HG03066 (cell line): Measurements from ENCODE around the gene PRKAR1B.

ENCODE experiments used
- ATAC-seq: cut with Tn5 transposase; IDR thresholded peaks from one replicate; pipeline ENCODE4 v1.9.1; 2021; ENCODE audit warnings: low read depth; ENCODE audit not compliant: unreplicated experiment

The PRKAR1B gene

GRCh38 chr7:741850-742249 is 14.8 kb upstream of the PRKAR1B start:
- ATAC-seq = no peak

DNA sequence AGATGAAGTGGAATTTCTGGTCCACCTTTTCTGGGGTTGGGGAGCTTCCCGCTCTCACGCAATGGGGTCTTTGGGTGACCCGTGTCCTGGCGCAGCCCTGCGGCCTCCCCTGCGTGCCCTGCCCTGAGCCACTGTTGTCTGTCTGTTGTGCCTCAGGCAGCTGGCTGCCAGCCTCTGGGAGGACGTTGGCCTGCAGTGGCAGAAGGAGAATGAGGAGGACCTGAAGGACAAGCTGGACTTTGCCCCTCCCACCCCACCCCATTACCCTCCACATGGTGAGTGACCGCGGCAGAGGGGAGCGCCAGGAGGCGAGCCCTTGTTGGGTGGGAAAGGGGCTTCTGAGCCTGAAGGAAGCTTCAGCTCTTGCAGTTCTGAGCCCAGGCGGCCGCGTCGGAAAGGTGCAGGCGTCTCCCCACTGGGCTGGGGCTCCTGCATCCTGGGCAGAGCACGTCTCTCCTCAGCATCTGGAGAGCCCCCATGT is 14.2 kb upstream of the PRKAR1B start:
- no peak for ATAC-seq

- ATAC-seq = no peak
These were observed 13.2 kb upstream of the PRKAR1B start for GRCh38 chr7:739983-740942.

DNA sequence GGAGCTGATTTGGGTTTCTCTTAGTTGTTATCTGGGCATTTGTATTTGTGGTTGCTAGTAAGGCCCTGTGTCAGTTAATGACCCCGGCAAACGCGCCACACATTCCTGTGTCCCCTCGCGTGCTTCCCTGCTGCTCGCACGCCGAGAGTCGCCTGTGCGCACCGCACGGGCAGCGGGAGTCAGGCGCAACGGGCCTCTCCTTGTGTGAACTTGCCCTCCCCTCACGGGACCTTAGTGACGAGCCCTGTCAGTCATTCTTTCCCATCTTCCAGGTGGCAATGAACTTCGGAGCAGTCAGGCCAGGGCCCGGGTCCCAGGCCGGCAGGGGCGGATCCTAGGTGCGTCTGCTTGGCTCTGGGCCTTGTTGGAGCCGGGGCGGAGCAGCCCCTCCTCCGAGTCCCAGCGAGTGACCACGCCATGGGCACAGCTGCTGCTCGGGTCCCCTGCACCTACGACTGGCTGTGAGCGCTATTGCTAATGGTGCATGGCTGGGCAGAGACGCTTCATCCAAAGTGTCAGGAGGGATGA is 12.4 kb upstream of the PRKAR1B start:
- no peak for ATAC-seq

GRCh38 chr7:738723-739454 is 11.8 kb upstream of the PRKAR1B start:
- no peak for ATAC-seq

- ATAC-seq = no peak
These were observed 11.2 kb upstream of the PRKAR1B start for GRCh38 chr7:738241-738640.

DNA sequence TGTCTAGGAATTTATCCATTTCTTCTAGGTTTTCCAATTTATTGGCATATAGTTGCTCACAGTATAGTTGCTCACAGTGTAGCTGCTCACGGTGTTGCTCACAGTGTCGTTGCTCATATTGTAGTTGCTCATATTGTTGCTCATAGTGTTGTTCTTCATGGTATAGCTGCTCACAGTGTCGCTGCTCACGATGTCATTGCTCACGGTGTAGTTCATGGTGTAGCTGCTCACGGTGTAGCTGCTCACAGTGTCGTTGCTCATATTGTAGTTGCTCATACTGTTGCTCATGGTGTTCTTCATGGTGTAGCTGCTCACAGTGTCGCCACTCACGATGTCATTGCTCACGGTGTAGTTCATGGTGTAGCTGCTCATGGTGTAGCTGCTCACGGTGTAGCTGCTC is 7.7 kb upstream of the PRKAR1B start:
- no peak for ATAC-seq

DNA sequence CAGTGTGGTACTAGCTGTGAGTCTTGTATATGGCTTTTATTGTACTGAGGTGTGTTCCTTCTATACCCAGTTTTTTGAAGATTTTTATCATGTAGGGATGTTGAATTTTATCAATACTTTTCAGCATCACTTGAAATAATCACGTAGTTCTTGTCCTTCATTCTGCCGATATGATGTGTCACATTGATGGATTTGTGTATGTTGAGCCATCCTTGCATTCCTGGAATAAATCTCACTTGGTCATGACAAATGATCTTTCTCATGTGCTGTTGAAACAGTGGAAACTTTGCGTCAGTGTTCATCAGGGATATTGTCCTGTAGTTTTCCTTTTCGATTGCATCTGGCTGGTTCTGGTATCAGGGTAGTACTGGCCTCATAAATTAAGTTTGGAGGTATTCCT is 7.1 kb upstream of the PRKAR1B start:
- ATAC-seq = no peak

DNA sequence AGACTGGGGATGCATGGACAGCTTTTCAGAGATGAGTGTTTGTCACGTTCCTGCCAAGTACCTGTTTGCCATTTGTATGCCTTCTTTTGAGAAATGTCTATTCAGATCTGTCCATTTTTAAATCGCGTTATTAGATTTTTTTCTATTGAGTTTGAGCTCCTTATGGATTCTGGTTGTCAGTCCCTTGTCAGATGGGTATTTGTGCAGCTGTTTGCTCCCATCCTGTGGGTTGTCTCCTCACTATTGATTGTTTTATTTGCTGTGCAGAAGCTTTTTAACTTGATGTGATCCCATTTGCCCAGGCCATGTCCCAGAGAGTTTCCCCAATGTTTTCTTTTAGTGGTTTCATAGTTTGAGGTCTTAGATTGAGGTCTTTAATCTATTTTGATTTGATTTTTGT is 5.5 kb upstream of the PRKAR1B start:
- no peak for ATAC-seq

DNA sequence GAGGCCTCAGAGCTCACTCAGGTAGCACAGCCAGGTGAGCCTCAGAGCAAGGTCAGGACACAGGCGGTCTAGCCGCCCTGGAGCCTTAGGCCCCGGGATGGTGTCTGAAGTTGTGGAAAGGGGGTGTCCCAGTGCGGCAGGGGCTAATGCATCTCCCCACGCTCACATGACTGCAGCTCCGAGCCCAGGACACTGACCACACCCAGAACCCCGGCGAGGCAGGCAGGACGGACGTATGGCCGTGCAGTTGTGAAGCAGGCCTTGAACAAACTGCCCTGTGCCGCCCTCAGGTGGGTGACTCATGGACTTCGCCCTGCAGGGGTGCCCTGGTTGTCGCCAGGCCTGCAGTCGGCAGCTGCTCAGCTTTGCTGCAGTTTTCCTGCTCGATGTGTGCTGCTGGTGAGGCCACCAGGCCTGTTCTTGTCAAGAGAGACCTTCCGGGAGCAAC is 5.0 kb upstream of the PRKAR1B start:
- no peak for ATAC-seq

DNA sequence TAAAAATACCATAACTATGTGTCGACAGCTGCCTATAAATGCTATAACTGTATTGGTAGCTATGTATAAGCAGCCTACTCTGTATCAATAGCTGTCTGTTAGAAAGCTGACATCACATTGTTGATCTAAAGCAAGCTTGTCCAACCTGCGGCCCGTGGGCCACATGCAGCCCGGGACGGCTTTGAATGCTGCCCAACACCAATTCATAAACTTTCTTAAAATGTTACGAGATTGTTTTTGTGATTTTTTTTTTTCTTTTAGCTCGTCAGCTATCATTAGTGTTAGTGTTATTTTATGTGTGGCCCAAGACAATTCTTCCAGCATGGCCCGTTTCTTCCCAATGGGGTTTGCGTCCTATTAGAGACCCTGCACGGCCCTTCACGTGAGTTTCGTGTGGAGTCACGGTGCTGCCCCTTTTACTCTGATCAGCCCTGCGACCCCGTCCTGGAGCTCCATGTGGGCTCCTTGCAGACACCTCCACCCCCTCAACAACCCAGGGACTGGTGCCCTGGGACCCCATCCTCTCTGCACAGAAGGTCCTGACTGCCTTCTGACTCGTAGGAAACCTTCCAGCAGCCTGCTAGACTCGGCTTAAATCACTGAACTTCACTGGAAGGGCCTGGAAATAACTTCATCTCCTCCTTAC is 4.5 kb upstream of the PRKAR1B start:
- no peak for ATAC-seq

GRCh38 chr7:730501-731439 is 3.7 kb upstream of the PRKAR1B start:
- no peak for ATAC-seq

- no peak for ATAC-seq
These were observed 2.3 kb upstream of the PRKAR1B start for GRCh38 chr7:729140-730000.

DNA sequence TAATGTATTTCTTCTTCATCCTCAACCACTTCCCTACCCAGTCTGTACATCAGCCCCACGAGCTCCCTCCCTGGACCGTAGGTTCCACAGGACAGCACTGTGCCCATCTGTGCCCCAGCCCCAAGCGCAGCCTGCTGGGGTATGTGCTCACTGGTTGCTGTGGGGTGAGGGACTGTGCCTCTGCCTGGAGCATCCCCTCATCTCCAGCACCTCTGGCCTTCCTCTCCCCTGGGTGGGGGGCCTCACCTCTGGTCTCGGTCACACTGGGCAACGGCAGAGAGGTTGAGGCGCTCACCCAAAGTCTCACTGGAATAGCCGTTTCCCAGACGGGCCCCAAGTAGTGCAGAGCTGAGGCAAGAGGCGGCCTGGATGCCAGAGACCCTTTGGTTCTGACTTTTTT is 1.5 kb upstream of the PRKAR1B start:
- no peak for ATAC-seq

DNA sequence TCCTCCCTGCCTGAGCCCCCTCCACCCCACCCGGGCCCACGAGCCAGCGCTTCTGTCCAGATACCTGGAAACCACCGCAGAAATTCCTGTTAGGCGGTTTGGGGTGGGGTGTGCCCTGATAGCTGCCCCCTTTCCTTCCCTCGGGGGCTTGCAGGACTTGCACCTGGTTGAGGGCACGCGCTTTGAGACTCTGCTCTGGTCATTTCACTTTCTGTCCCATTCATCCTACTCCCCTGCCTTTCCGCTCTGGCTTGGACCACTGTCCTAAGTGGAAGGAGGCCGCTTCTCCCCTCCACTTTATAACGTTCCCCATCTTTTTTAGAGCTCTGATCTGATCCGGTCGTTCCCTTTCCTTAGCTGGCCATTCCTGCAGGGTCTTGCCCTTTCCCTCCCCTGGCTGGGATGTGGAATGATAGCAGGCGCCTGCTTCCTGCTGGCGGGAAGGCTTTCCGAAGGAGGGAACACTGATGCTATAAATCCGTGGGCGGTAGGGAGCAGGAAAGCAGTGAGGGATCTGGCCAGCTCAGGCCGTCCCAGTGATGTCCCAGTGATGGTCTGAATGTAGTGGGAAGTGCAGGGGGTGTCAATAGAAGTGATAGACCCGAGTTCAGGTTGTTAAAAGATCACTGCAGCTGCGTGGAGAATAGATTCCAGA is 852 bp upstream of the PRKAR1B start:
- ATAC-seq = no peak

DNA sequence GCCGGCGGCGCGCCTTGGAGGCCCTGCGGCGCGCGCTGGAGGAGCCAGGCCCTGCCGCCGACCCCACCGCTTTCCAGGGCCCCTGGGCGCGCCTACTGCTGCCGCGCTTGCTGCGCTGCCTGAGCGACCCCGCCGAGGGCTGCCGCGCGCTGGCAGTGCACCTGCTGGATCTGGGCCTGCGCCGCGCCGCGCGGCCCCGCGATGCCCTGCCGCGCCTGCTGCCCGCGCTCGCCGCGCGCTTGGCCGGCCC is 302 bp downstream of the PRKAR1B start:
- peak; percentile 11 for ATAC-seq

GRCh38 chr7:726084-726853 is 812 bp downstream of the PRKAR1B start, which contains the start of gene DNAAF5:
Gene DNAAF5 (plus strand): TSS chr7:726699. CDS start chr7:726721, 22 bp downstream.
- peak; percentile 92 for ATAC-seq
